Activated CD8-positive, alpha-beta memory T cell treated with anti-CD3 and anti-CD28 coated beads, Interleukin-2, amount 50 U/mL, for 1 hour (primary cell): Measurements from ENCODE around the gene MMP24OS.

Source experiments
- DNase-seq: peaks from one replicate; pipeline ENCODE4 v3.0.0-alpha.2; 2020; ENCODE audit errors: extremely low read depth

Gene MMP24OS

GRCh38 chr20:35251613-35251940 is 26.3 kb downstream of the MMP24OS start:
- no peak for DNase-seq

GRCh38 chr20:35248641-35249475 is 29.1 kb downstream of the MMP24OS start:
- DNase-seq: no peak

- DNase-seq: no peak
Measured at GRCh38 chr20:35246723-35247122, 31.2 kb downstream of the MMP24OS start.

- no peak for DNase-seq
Measured at GRCh38 chr20:35243986-35244385, 33.9 kb downstream of the MMP24OS start.

- DNase-seq: no peak
Measured at GRCh38 chr20:35243317-35243716, 34.6 kb downstream of the MMP24OS start.

- no peak for DNase-seq
Measured at GRCh38 chr20:35240811-35241293, 37.1 kb downstream of the MMP24OS start.

GRCh38 chr20:35240083-35240810 is 37.7 kb downstream of the MMP24OS start:
- DNase-seq: no peak

- DNase-seq: no peak
Measured at GRCh38 chr20:35238735-35239134, 39.2 kb downstream of the MMP24OS start.

GRCh38 chr20:35238170-35238569 is 39.8 kb downstream of the MMP24OS start:
- DNase-seq: no peak

GRCh38 chr20:35237486-35237885 is 40.4 kb downstream of the MMP24OS start:
- no peak for DNase-seq

- DNase-seq: no peak
Measured at GRCh38 chr20:35235881-35236280, 42.0 kb downstream of the MMP24OS start.

GRCh38 chr20:35232575-35232974 is 45.3 kb downstream of the MMP24OS start:
- no peak for DNase-seq

- no peak for DNase-seq
Measured at GRCh38 chr20:35226884-35227681, 50.8 kb downstream of the MMP24OS start.
